ENCODE data around the gene RAD51B. TPM values are rescaled to one million over a fixed set of nuclear protein-coding genes. Genes with fewer than 3 reads are reported as not detected.

Gene RAD51B
- total and polyA plus RNA-seq, 8 donors: 10.8 to 18.3 (median 14.1) TPM

GRCh38 chr14:68236582-68237458 is 417.2 kb downstream of the RAD51B start:
- Histone ChIP-seq H3K9me3 (no peaks in the 10 kb centered on the region), H3K27ac (peak overlapping the region in 1 of 2 donors; percentile 14), H3K4me1 (peaks cover 12 to 40% of the 10 kb centered on the region in 2 donors), H3K36me3 (no peaks in the 10 kb centered on the region), H3K4me3 (no peak overlapping the region), H3K27me3 (no peaks in the 10 kb centered on the region)
- intact Hi-C loops (cut with DNase I): no loop called here
- DNase-seq (no peak), ATAC-seq (no peak)
- TF ChIP-seq CTCF (IDR thresholded peaks at IDR 0.05): no peak

GRCh38 chr14:68238551-68238950 is 419.0 kb downstream of the RAD51B start:
- no peaks in the 10 kb centered on the region for H3K9me3 ChIP-seq
- H3K36me3 ChIP-seq: no peaks in the 10 kb centered on the region
- H3K4me1 ChIP-seq: peaks cover 0 to 23% of the 10 kb centered on the region in 2 donors
- no peak for TF ChIP-seq CTCF (IDR thresholded peaks at IDR 0.05)
- DNase-seq (no peak), ATAC-seq (no peak)
- intact Hi-C loops (cut with DNase I): no loop called here
- H3K27me3 ChIP-seq: no peaks in the 10 kb centered on the region
- H3K4me3 ChIP-seq: no peak overlapping the region
- no peak overlapping the region for H3K27ac ChIP-seq

GRCh38 chr14:68238976-68239375 is 419.4 kb downstream of the RAD51B start:
- DNase-seq (no peak), ATAC-seq (no peak)
- Histone ChIP-seq H3K27me3 (no peaks in the 10 kb centered on the region), H3K4me3 (no peak overlapping the region), H3K27ac (peak overlapping the region in 1 of 2 donors; percentile 24), H3K36me3 (no peaks in the 10 kb centered on the region), H3K4me1 (peaks cover 0 to 19% of the 10 kb centered on the region in 2 donors), H3K9me3 (no peaks in the 10 kb centered on the region)
- intact Hi-C loops (cut with DNase I): no loop called here
- no peak for TF ChIP-seq CTCF (IDR thresholded peaks at IDR 0.05)

- intact Hi-C loops (cut with DNase I): loop anchor here in 1 of 2 donors (10.0 kb wide), 2 partner anchors 285 to 575 kb away; no protein-coding TSS in a partner anchor
- no peaks in the 10 kb centered on the region for H3K27me3 ChIP-seq
- DNase-seq (no peak), ATAC-seq (peak; percentile 70)
- H3K4me1 ChIP-seq: peaks cover 0 to 21% of the 10 kb centered on the region in 2 donors
- no peaks in the 10 kb centered on the region for H3K9me3 ChIP-seq
- no peak overlapping the region for H3K4me3 ChIP-seq
- H3K27ac ChIP-seq: peak overlapping the region in 1 of 2 donors; percentile 24
- H3K36me3 ChIP-seq: no peaks in the 10 kb centered on the region
- no peak for TF ChIP-seq CTCF (IDR thresholded peaks at IDR 0.05)
Observed at GRCh38 chr14:68239988-68240771, 420.6 kb downstream of the RAD51B start.

Measured in left lung (tissue), 10 donors.